ENCODE measurements around the gene ADAD2.
"Not testable (repeated sequence)": the region's sequence is repeated elsewhere in the genome, so short reads cannot be mapped to it uniquely, and the experiment has no call there.

Gene ADAD2

DNA sequence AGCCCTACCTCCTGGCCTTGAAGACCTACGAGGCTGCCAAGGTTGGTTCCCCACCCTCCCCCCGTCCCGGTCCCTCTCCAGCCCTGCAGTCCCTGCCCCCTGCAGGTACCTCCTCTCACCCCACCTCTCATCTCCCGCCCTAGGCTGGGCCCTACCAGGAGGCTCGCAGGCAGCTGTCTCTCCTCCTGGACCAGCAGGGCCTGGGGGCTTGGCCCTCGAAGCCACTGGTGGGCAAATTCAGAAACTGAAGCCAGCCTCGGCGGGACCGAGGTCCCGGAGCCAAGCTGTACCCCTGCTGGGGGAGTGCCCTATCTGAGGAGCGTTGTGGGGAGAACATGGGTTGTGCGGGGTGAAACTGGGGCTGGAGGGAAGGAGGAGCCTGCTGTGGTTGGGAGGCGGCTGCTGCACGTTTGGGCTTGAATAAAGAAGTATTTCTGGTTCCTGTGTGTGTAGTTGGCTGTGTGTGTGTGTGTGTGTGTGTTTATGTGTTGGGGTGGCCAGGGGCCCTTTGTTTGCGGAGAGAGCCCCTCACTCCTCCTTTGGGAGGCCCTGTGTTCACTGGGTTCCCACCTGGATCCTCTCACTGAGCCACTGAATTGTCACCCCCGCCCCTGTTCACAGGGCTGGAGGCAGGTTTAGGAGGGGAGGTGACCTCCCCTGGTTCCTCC, 5.9 kb downstream of the ADAD2 start:
- no peak for DNase-seq

DNA sequence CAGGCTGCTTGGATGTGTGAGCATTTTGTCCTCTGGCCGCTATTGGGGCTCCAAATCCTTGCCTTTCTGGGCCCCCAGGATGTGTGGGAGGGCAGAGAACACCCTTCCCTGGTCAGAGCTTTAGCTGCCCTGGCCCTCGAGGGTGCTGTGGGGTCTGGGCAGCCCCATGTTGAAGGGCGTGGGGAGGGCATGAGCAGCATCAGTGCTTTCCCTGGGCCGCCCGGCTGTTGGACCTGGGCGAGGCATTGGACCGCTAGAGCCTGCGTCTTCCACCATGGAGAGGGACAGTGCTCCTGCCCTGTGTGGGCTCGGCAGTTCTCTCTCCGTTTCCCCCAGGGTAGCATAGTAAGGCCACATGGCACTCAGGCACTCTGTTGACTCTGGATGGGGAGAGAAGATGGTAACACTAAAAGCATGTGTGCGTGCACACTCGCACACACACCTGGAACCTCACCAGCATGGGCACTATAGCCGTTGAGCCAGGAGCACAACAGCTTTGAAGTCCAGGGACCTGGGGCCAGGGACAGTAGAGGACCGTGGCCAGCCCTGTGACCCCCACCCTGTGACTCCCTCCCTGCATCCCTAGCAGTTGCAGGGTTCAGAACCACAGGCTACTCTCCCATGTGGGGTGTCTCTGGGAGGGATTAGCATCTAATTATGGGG, 6.6 kb downstream of the ADAD2 start:
- DNase-seq: no peak

DNA sequence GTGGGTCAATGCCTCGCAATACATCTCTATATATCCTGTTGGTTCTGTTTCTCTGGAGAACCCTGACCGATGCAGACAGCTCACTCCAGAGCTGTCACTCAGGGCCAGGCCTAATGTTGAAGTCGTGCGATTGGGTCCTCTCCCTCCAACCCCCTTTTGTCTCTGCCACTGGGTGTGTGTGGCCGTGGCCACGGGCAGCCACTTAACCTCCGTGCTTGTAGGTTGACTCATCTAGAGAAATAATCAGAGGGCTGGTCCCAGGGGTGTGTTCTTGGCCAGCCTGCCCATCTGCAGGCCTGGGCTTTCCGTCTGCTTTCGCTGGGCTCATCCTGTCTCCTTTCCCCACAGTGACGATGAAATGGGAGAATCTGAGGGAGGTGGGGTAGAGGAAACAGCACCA, 7.4 kb downstream of the ADAD2 start:
- DNase-seq: no peak

DNA sequence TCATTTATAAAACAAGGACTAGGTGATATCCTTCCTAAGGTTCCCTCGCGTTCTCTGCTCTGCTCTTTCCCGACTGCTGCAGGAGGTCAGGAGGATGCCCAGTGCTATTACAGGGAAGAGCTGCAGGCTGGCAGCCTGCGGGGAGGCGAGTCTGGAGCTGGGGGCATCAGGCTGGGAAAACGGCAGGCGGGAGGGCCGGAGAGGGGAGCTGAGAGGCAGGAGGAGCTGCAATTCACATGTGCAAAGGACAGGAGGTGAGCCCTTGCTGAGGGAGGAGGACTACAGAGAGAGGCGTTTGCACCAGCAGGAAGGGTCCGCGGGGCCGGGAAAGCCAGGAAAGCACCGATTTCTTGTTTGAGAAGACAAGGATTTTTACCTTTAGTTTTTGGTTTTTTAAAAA, 8.1 kb downstream of the ADAD2 start:
- DNase-seq: no peak

DNA sequence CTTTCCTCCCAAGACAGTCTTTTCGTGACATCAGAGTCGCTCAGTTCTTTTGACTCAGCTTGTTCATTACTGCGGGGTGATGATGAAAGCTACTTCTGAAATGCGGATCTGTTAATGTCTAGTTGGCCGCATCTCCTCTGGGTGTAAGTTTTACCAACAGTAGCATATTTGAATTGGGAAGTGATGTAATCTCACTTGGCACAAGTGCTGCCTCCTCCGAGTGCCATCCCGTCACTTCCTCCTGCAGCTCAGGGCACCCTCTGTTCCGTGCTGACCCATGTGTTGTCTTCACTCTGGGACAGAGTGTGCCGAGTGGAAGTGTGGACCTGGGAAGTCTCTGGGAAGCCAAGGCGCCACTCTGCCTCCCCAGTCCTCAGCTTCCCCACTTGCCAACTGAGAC, 8.9 kb downstream of the ADAD2 start:
- DNase-seq: no peak

DNA sequence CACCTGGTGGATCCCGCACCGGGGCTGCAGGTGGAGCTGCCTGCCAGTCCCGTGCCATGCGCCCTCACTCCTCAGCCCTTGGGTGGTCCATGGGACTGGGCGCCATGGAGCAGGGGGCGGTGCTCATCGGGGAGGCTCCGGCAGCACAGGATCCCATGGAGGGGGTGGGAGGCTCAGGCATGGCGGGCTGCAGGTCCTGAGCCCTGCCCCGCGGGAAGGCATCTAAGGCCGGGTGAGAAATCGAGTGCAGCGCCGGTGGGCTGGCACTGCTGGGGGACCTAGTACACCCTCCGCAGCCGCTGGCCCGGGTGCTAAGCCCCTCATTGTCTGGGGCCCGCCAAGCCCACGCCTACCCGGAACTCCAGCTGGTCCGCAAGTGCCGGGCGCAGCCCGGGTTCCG, 13.6 kb downstream of the ADAD2 start:
- DNase-seq: not testable (repeated sequence)

DNA sequence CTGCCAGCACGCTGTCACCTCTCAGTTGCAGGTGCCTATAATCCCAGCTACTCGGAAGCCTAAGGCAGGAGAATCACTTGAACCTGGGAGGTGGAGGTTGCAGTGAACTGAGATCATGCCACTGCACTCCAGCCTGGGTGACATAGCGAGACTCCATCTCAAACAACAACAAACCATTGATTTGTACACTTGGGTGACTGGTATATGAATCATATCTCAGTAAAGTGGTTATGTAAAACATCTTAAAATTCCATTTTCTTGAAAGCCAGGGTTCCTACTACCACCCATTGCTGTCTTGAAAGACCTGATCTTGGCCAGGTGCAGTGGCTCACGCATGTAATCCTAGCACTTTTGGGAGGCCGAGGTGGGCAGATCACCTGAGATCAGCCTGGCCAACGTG, 14.2 kb downstream of the ADAD2 start:
- DNase-seq: not testable (repeated sequence)

DNA sequence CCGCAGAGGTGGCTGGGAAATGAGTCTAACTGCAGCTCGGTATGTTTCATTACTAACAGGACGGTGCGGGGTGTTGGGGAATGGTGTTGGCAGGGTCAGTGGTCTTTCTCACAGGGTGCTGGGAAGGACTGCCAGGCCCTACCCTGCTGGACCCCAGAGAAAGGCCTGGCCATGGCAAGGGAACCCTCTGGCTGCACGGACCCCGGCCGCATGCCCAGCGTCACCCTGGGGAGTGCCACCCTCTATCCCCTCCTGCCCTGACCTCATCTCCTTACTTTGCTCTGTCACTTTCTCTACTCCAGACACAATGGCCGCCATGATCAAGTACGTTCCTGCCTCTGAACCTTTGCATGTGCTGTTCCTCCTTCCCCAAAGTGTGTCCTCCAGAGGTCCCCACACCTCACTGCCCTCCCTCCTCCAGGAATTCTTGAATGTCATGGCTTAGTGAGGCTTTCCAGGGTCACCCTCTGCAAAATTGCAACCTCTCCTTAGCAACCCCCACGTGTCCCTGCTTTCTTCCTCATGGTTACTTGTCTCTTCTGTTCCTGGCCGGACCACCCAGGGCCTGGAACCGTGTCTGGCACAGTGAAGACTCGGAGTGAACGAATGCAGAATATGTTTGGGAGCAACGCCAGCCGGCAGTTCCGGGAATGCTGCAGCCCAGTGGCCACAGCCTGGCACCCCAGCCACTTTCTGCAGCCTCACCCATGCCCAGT, 15.2 kb downstream of the ADAD2 start:
- DNase-seq: no peak

DNA sequence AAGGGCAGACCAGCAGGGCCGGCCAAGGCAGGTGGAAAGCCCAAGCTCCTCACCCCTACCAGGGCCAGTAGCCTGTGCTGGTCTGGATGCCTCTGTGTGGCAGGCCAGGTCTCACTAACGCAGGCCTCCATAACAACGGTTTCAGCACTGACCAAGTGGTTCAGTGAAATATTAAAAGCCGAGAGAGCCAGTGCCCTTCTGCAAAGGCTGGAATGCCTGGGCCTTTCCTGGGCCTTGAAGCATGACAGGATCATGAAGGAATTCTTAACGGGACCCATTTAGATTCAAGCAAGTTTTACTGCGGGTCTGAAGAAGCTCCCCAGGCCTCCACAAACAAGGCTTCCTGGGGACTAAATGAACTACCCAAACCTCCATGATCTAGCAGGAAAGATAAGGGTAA, 16.3 kb downstream of the ADAD2 start:
- no peak for DNase-seq

DNA sequence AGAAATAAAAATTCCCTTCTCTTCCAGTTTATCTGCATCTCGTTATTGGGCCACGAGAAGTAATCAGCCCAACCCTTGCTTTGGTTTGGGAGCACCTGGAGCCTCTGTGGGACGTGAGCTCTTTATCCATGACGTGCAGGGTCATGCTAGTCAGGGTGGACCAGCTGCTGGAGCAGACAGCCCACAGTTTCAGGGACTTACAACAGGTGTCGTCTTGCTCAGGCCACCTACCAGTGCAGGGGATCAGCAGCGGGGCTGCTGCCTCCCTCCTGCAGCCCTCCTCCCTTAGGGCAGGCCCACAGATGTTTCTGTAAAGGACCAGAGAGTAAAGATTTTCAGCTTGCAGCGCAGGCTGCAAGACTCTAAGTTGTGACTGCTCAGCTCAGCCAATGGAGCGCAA, 16.9 kb downstream of the ADAD2 start:
- no peak for DNase-seq

DNA sequence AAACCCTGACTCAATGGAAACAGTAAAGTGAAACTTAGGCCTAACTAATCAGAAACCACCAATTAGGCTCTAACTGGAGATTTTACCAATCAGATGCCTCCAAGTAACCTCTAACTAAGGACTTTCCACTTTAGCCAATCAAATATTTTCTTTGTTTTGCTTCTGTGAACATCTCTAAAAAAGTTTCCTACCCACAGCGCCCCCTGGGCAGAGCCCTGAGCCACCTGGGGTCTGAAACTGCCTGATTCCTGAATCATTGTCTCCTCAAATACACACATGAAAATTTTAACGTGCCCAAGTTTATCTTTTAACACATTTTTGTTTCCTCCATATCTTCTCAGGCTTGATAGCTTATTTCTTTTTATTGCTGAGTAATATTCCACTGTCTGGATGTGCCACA, 19.0 kb downstream of the ADAD2 start:
- DNase-seq: no peak

DNA sequence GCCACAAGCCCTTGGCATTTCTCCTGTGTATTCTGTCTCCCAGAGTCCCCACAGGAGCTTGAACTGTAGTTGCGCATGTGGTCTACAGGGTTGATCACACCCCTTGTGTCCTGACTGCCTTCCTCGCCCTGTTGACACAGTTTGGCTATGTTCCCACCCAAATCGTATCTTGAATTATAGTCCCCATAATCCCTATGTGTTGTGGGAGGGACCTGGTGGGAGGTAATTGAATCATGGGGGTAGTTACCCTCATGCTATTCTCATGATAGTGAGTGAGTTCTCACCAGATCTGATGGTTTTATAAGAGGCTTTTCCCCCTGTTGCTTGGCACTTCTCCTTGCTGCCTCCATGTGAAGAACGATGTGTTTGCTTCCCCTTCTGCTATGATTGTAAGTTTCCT, 21.2 kb downstream of the ADAD2 start:
- no peak for DNase-seq

DNA sequence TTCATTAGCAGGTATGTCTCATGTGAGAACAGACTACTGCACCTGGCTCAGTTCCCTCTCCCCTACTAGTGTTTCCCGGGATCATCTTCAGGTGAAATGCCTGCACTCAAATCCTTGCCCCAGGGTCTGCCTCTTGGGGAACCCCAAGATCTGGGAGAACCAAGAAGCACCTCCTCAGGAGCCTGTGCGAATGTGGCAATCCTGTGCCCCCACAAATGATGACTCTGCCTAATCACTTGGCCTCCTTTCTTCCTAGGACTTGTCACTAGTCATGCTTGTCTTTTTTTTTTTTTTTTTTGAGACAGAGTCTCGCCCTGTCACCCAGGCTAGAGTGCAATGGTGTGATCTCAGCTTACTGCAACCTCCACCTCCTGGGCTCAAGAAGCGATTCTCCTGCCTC, 21.7 kb downstream of the ADAD2 start:
- no peak for DNase-seq

DNA sequence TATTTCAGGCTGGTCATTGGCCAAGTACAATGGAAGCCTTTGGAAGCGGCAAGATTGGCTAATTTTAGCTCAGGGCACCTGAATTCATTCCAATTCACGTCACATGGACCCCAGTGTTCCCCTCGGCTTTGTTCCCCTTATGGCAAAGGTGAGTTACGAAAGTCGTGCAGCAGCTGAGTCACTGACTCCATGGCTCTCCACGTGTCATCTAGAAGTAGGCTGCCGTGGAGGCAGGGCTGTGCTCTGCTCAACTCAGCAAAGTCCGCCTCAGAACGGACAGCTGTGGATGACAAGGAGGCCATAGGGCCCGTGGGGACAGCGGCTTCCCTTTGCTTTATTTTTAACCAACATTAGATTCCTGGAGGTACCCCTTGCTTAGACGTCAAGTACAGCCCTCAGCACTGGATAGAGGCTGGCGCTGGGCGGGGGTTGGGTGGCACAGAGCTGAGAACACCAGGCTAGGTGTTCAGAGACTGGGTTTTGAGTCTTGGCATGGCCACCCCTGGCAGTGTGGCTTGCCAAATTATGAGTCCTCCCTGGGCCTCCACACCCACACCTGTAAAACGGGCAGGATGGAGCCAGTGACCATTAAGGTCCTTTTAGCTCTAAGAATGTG, 23.6 kb downstream of the ADAD2 start:
- no peak for DNase-seq

DNA sequence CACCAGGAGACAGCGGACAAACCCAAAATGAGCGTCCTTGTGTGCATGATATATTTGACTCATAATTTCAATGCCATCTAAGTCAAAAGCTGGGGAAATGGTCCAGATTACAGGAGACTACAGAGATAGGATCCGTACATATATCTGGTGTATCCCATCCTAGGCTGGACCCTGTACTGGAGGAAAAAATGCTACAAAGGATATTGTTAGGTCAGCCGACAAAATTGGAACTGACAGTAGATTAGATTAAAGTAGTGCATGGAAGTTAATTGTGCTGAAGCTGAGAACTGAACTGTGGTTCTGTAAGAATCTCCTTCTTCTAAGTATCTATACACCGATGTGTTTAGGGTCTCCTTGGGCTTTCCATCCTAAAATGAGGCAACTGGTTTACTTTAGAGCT, 24.6 kb downstream of the ADAD2 start:
- DNase-seq: no peak

DNA sequence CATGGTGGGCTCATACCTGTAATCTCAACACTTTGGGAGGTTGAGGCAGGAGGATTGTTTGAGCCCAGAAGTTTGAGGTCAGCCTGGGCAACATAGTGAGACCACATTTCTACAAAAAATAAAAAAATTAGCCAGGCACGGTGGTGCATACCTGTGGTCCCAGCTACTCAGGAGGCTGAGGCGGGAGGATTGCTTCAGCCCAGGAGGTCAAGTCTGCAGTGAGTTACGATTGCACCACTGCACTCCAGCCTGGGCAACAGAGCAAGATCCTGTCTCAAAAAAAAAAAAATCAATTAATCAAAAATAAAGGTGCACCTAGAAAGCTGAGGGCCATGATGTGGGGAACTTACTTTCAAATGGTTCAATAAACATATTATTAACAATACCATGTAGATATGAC, 25.2 kb downstream of the ADAD2 start:
- not testable (repeated sequence) for DNase-seq

DNA sequence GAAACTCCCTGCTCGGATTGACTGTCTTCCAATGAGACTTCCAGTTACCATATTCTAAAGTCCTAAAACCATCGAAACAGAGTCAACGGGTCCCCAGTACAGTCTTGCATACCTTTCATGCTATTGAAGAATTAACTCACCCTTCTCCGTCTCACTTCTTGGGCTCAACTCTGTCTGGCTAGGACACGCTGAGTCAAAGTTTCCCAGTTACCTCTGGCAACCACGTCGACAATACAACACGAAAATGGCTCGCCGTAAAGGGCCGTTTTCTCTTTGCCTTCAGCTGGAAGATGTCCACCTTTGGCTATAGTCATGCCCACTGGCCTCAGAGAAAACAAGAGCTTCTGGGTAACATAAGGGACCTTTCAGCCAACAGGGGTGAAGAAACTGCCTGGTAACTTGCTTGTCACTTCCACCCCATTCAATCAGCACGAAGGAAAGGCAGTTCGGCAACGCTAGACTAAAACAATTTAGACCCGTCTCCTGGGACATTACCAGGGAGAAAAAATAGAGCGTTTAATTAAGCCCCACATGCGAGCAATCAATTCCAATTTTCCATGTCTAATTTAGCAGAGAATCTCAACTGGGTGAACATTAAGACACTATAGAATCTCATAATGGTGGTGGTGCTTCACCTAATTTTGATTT, 27.3 kb downstream of the ADAD2 start:
- no peak for DNase-seq

DNA sequence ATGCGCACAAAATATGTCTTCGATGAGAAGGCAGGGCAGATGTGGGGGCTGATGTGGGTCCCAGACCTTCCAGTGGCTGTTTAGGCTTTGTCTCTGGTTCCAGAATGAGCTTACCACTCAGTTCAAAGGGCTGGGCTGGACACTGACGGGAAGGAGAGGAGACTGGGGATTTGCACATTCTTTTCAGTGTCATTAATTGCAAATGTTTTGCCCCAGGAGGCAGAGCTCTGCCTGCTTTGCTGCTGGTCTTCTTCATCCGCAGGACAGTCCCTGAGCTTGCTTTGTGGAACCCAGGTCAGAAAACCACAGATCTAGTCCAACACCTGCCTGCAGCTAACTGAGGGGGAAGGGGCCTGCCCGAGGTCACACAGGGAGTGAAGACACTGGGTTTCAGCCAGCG, 28.0 kb downstream of the ADAD2 start:
- DNase-seq: no peak

DNA sequence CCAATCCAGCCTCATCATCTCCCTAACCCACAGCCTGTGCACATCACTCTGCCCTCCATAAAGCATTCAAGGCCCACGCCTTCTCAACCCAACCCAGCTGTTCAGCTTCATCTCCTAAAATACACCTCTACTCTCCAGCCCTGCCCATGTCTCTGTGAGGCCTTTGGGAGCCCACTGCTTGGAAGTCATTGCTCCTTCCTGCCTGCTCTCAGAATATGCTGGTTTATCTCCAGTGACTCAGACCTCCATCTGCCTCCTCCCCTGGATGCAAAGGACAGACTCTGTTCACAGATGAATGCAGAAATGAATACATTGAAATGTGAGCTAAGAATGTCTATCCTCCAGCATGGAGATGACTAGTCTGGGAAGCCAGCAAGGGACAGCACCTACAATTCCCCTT, 29.9 kb downstream of the ADAD2 start:
- no peak for DNase-seq

DNA sequence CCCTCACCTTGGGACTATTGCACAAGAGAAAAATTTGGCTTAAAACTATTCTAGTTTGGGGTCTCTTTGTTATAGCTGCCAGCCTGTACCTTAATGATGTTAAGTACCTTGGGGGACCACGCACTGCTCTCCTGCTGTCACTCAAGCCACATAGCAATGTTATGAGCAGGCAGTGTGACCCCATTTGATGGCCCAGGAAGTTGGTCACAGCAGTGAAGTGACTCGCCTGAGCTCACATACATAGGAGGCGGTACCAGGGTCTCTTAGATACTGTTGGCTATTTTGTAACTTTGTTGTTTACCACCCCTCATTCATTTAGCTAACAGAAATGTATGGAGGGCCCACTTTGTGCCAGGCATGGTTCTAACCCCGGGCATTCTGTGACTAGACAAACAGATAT, 32.5 kb downstream of the ADAD2 start:
- DNase-seq: no peak

DNA sequence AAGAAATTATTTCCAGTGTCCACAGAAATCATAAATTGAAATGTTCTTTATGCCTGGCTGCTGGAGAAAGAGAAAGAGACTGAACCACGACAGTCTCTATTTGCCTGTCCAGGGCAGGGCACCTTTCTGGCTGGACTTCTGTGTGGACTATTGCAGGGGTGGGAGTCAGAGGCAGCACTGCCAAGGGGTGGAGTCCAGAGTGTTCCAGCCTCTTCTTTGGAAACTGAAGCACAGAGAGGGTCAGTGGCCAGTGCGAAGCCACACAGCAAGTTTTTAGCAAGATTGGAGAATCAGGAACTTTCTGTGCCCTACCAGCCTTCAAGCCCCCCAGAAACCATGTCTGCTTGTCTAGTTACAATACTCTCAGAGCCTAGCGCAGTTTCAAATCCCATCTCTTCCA, 33.6 kb downstream of the ADAD2 start:
- no peak for DNase-seq

DNA sequence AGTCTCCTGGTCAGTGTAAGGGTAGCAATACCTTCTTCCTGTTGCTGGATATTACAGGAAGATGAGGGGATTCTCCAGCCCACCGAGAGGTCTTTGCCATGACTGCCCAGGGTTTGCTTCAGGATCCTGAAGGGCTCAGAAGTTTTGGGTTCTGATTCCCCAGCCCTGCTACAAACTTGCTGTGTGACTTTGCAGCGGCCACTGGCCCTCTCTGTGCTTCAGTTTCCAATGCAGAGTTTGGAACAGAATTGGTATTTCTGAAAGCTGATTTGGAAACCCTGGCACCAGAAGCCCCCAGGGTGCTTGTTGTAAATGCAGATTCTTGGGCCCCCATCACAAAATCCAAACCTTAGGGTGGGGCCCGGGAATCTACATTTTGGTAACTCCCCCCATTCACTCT, 34.2 kb downstream of the ADAD2 start:
- no peak for DNase-seq

DNA sequence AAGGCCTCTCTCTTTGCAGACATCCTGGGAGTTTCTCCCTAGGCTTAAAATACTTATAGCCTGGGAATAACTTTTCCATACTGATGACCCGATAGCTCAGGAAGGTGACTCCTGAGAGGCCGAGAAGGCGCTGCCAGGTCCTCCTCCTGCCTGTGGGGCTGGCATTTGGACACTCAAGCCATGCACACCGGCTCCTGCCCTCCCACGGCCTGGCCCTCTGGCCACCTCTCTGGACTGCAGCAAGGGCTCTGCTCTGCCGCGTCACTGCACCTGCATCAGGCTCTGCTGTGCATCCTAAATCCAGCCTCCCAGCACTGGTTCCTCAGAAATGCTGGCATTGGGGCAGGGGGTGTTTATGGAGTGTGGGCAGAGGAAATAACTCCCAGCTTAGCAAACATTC, 34.6 kb downstream of the ADAD2 start:
- DNase-seq: no peak

DNA sequence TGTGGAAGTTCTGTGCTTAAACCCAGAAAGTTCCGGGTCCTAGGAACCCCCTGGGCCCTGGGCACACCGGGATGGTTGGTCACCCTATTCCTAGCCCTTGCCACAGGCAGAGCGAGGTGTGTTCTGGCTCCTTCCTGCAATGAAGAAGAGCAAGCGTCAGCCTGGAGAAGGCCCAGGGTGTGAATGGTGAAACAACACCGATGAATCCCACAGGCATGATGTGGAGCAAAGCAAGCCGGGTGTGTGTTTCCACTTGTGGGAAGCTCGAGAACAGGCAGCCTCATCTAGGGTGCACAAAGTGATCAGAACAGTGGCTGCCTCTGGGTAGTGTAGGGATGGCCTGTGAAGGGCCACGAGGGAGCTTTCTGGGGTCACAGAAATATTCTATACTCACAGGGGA, 35.1 kb downstream of the ADAD2 start:
- DNase-seq: no peak
